ENCODE measurements around the gene SLC51A. TPM values are rescaled to one million over a fixed set of nuclear protein-coding genes. Genes with fewer than 3 reads are reported as not detected.

SLC51A gene
- polyA plus RNA-seq, 2 donors = 0.21 to 0.69 TPM

DNA sequence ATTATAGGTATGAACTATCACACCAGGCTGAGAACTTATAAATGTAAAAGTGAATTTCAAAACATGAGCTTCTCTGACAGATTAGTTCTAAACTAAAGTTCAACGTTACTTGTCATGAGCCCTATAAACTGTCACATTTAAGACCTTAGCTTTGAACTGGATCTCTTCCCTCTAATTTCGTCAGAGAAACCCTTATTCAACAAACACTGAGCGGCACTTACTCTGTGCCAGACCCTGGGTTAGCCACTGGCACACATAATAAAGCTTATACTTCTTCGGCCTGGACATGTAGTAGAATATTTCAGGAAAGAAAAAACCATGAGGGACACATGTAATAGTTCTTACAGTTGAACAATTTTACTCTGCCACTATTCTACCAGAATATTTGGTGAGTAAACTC is 65.6 kb downstream of the SLC51A start:
- WGBS, 2 donors = 78 to 82% methylated on average over 4 of the region's 4 CpGs

More for the DNA sequence above, 65.6 kb downstream of the SLC51A start:
- Histone ChIP-seq H3K4me1 (ENCODE audit: control insufficient read depth in 2 of 2, insufficient read depth in 2 of 2, low read length in 1 of 2) (peaks cover 0 to 10% of the 10 kb centered on the region in 2 donors), H3K4me3 (ENCODE audit: low read depth in 1 of 2, low read length in 2 of 2) (no peak overlapping the region), H3K9me3 (ENCODE audit: control insufficient read depth in 2 of 2, insufficient read depth in 1 of 2, low read depth in 1 of 2, low read length in 1 of 2) (no peaks in the 10 kb centered on the region), H3K27ac (ENCODE audit: low read depth in 2 of 2, low read length in 1 of 2) (no peak overlapping the region), H3K27me3 (ENCODE audit: control insufficient read depth in 1 of 2, insufficient read depth in 2 of 2, low read length in 2 of 2) (no peaks in the 10 kb centered on the region), H3K36me3 (ENCODE audit: control insufficient read depth in 2 of 2, insufficient read depth in 2 of 2, low read length in 1 of 2) (no peaks in the 10 kb centered on the region)

Other genes with a start within 250 kb of the SLC51A start
- 10 to 100 TPM; 20.8 to 32.5 TPM for gene TFRC, start 134.4 kb upstream of the SLC51A start, polyA plus RNA-seq
- gene ZDHHC19, start 5.1 kb upstream of the SLC51A start, polyA plus RNA-seq = under 1 TPM in 1 of 2 donors, not detected in 1; 0.09 TPM
- gene PCYT1A, start 71.2 kb downstream of the SLC51A start, polyA plus RNA-seq = 10 to 100 TPM; 16.9 to 33.0 TPM
- gene DYNLT2B, start 101.7 kb downstream of the SLC51A start, polyA plus RNA-seq = 10 to 100 TPM; 13.9 to 23.3 TPM
- 1 to 10 TPM; 1.3 to 2.2 TPM for gene TM4SF19, start 121.9 kb downstream of the SLC51A start, polyA plus RNA-seq
- 10 to 100 TPM in 1 of 2 donors, 1 to 10 TPM in 1; 3.8 to 10.2 TPM for gene UBXN7, start 215.9 kb downstream of the SLC51A start, polyA plus RNA-seq